ENCODE data around the gene EFHD1. TPM values are rescaled to one million over a fixed set of nuclear protein-coding genes. Genes with fewer than 3 reads are reported as not detected.
"Not testable (repeated sequence)": the region's sequence is repeated elsewhere in the genome, so short reads cannot be mapped to it uniquely, and the experiment has no call there.

Gene EFHD1
- total and polyA plus RNA-seq, 9 of the 15 experiments (the other 6 are each of a cell fraction or from before 2014, with no cell fraction given) = 0.66 to 9.1 (median 2.0) TPM

- TF ChIP-seq BCLAF1 (IDR thresholded peaks at IDR 0.05; ENCODE audit: borderline replicate concordance in 1 of 2, control insufficient read depth in 1 of 2, low read depth in 2 of 2, low read length in 1 of 2) = no peak
- no peak for TF ChIP-seq BACH1 (tag; IDR thresholded peaks at IDR 0.05)
These were observed 81.6 kb downstream of the EFHD1 start (continued) for GRCh38 chr2:232714969-232715368.

- H3K27me3 ChIP-seq (ENCODE audit: control insufficient read depth in 2 of 2, insufficient read depth in 2 of 2, low read length in 2 of 2); H3K9me1 ChIP-seq (ENCODE audit: control insufficient read depth, insufficient read depth, low read length); CTCF ChIA-PET (ENCODE audit: low intra/inter-chr PET ratio); BruUV-seq (replicated peaks); H4K20me1 ChIP-seq (replicated peaks; ENCODE audit: control insufficient read depth, insufficient read depth, low read length); H3K9ac ChIP-seq (ENCODE audit: insufficient read depth in 1 of 2, low read depth in 2 of 2, low read length in 2 of 2); H3K4me3 ChIP-seq; in situ Hi-C loops (cut with MboI); H3K27ac ChIP-seq (ENCODE audit: extremely low read depth, low read depth, low read length); intact Hi-C loops (cut with micrococcal nuclease); POLR2A ChIA-PET; FAIRE-seq; H3K9me3 ChIP-seq (replicated peaks; ENCODE audit: control insufficient read depth, insufficient read depth, low read depth, low read length); H2AFZ ChIP-seq (ENCODE audit: low read depth, low read length); H3K4me2 ChIP-seq (ENCODE audit: insufficient read depth, low read length); H3K4me1 ChIP-seq (replicated peaks in 1 of 2; ENCODE audit: control insufficient read depth in 2 of 2, insufficient read depth in 2 of 2, low read length in 2 of 2); DNase-seq (ENCODE audit: extremely low read depth in 1 of 4, low spot score in 3 of 4); ATAC-seq: not testable (repeated sequence)
- peaks cover 65% of the 10 kb centered on the region for H3K36me3 ChIP-seq (ENCODE audit: control insufficient read depth, insufficient read depth, low read length)
- TF ChIP-seq ZNF146 (CRISPR knock-in tag; IDR thresholded peaks at IDR 0.05; ENCODE audit: unreplicated experiment) = peak; percentile 85
- TF ChIP-seq RBM25 (IDR thresholded peaks at IDR 0.05; ENCODE audit: low read depth, low read length, severe bottlenecking) = peak; percentile 8
- H3K79me2 ChIP-seq (ENCODE audit: control insufficient read depth, insufficient read depth, low read length) = peaks cover 73% of the 10 kb centered on the region
These were observed 86.7 kb downstream of the EFHD1 start for GRCh38 chr2:232720056-232720455.

Measured in K562 (cell line).